K562 (cell line): ENCODE results near the gene ZMIZ1. TPM values are rescaled to one million over a fixed set of nuclear protein-coding genes. Genes with fewer than 3 reads are reported as not detected.

Experiments
- ATAC-seq: fragments of 200-7000 bp; cut with Tn5 transposase; 3 replicates; pipeline ENCODE4 v1.9.1; 2020; ENCODE audit warnings: moderate library complexity
- BruUV-seq: library from RNA; stranded (reverse); fragments of 400-500 nt; replicated peaks from 2 replicates; lab custom pipeline; 2021; lab: Mats Ljungman, UMichigan
- CTCF ChIA-PET: fragments of 300-600 bp; formaldehyde crosslinking; extraction: SDS; loops from one replicate; lab custom pipeline; 2021; ENCODE audit warnings: low intra/inter-chr PET ratio; lab: Yijun Ruan, JAX
- POLR2A ChIA-PET: fragments of 300-600, 350-650 bp; sonication (Branson Sonifier 250); formaldehyde crosslinking; extraction: SDS; loops from one replicate; lab custom pipeline; 2021; ENCODE audit warnings: antibody characterized with exemption, inconsistent platforms; lab: Yijun Ruan, JAX
- DNase-seq, 4 experiments: peaks; one replicate each; pipeline versions ENCODE4 v3.0.0 to v3.0.0-alpha.2; 2011 to 2018; ENCODE audit warnings: low spot score in 3 of 4, mixed read lengths in 3 of 4; ENCODE audit errors: extremely low read depth in 1 of 4
- FAIRE-seq: peaks from 2 replicates; lab custom pipeline; 2011; peaks lifted over from hg19 to GRCh38; lab: Jason Lieb, UNC
- H2AFZ ChIP-seq: 2 replicates; pipeline ENCODE4 v1.6.0; 2011; ENCODE audit warnings: low read depth, low read length, control low read depth, inconsistent platforms
- H3K27ac ChIP-seq: fragments of 200-600 bp; 3 replicates; pipeline ENCODE4 v1.8.0; 2011; ENCODE audit warnings: low read depth, mild to moderate bottlenecking, control low read depth, inconsistent platforms, low read length, moderate library complexity, mixed read lengths; ENCODE audit errors: extremely low read depth
- H3K27me3 ChIP-seq, 2 experiments: fragments of 300-600 bp in 1 of 2; 2 replicates in 1 of 2; 3 replicates in 1 of 2; pipeline versions ENCODE4 v1.6.0 to v1.8.0; 2011; ENCODE audit warnings: inconsistent platforms in 2 of 2, low read length in 2 of 2, mild to moderate bottlenecking in 1 of 2, mixed read lengths in 1 of 2, moderate library complexity in 1 of 2; ENCODE audit not compliant: control insufficient read depth in 2 of 2, insufficient read depth in 2 of 2
- H3K36me3 ChIP-seq: fragments of 300-600 bp; 3 replicates; pipeline ENCODE4 v1.8.0; 2011; ENCODE audit warnings: mild to moderate bottlenecking, low read length, inconsistent platforms; ENCODE audit not compliant: control insufficient read depth, insufficient read depth
- H3K4me1 ChIP-seq, 2 experiments: fragments of 200-600 bp in 1 of 2; replicated peaks in 1 of 2; 2 replicates in 1 of 2; 3 replicates in 1 of 2; pipeline versions ENCODE4 v1.5.1 to v1.8.0; 2011; ENCODE audit warnings: inconsistent platforms in 2 of 2, low read length in 2 of 2, mild to moderate bottlenecking in 1 of 2, mixed read lengths in 1 of 2, moderate library complexity in 1 of 2; ENCODE audit not compliant: control insufficient read depth in 2 of 2, insufficient read depth in 2 of 2
- H3K4me2 ChIP-seq: 2 replicates; pipeline ENCODE4 v1.6.1; 2011; ENCODE audit warnings: low read length, control low read depth, inconsistent platforms, mixed read lengths; ENCODE audit not compliant: insufficient read depth
- H3K4me3 ChIP-seq: fragments of 200-600 bp; sonication (generic), shearing (Covaris generic); 2 replicates; pipeline ENCODE4 v1.5.1; 2016; ENCODE audit warnings: control low read depth, inconsistent platforms
- H3K79me2 ChIP-seq: fragments of 200-600 bp; 3 replicates; pipeline ENCODE4 v1.8.0; 2011; ENCODE audit warnings: low read length, inconsistent platforms; ENCODE audit not compliant: control insufficient read depth, insufficient read depth
- H3K9ac ChIP-seq, 2 experiments: 2 replicates each; pipeline versions ENCODE4 v1.6.0 to v1.6.1; 2011; ENCODE audit warnings: low read depth in 2 of 2, low read length in 2 of 2, control low read depth in 1 of 2, inconsistent platforms in 1 of 2, mild to moderate bottlenecking in 1 of 2, mixed read lengths in 1 of 2; ENCODE audit not compliant: insufficient read depth in 1 of 2
- H3K9me1 ChIP-seq: one replicate; pipeline ENCODE4 v1.6.0; 2011; ENCODE audit warnings: inconsistent platforms, mild to moderate bottlenecking, low read length, moderate library complexity; ENCODE audit not compliant: control insufficient read depth, insufficient read depth
- H3K9me3 ChIP-seq: replicated peaks from 2 replicates; pipeline ENCODE4 v1.5.1; 2011; ENCODE audit warnings: low read depth, low read length, inconsistent platforms; ENCODE audit not compliant: control insufficient read depth, insufficient read depth
- H4K20me1 ChIP-seq: replicated peaks from 2 replicates; pipeline ENCODE4 v1.6.1; 2011; ENCODE audit warnings: low read length, inconsistent platforms, mixed read lengths; ENCODE audit not compliant: control insufficient read depth, insufficient read depth
- CBFA2T3 ChIP-seq: fragments of 450-650 bp; IDR thresholded peaks from 2 replicates; pipeline ENCODE4 v1.6.1; 2017
- COPS2 ChIP-seq: fragments of 450-650 bp; conservative IDR thresholded peaks from 2 replicates; pipeline ENCODE4 v1.6.1; 2016; ENCODE audit warnings: mild to moderate bottlenecking, moderate library complexity
- EGR1 ChIP-seq: fragments of 450-650 bp; conservative IDR thresholded peaks from 2 replicates; pipeline ENCODE4 v1.6.1; 2017; ENCODE audit warnings: mild to moderate bottlenecking
- HNRNPUL1 ChIP-seq: fragments of 200-400 bp; formaldehyde crosslinking; IDR thresholded peaks from 2 replicates; pipeline ENCODE4 v1.6.1; 2017; ENCODE audit warnings: low read length
- JUNB ChIP-seq: fragments of 450-650 bp; formaldehyde crosslinking; conservative IDR thresholded peaks from 2 replicates; pipeline ENCODE4 v1.4.0; 2020; ENCODE audit warnings: mild to moderate bottlenecking
- MED1 ChIP-seq: sonication (generic); formaldehyde crosslinking; IDR thresholded peaks from 2 replicates; pipeline ENCODE4 v1.8.1; 2023; ENCODE audit warnings: missing genetic modification reagents, borderline replicate concordance
- RUNX1 ChIP-seq: sonication (generic); IDR thresholded peaks from 2 replicates; pipeline ENCODE4 v1.6.1; 2016; ENCODE audit warnings: antibody characterized with exemption, low read depth
- TCF3 ChIP-seq: sonication (generic); formaldehyde crosslinking; IDR thresholded peaks from 2 replicates; pipeline ENCODE4 v1.4.0; 2020; ENCODE audit warnings: mild to moderate bottlenecking, missing genetic modification reagents
- ZBTB7A ChIP-seq: IDR thresholded peaks from 2 replicates; pipeline ENCODE4 v1.6.1; 2011; ENCODE audit warnings: low read depth, mild to moderate bottlenecking, low read length, moderate library complexity, borderline replicate concordance; ENCODE audit not compliant: control insufficient read depth
- WGBS: fragments of 100-300 bp; shearing (Covaris generic); methylation state at CpG from one replicate; pipeline ENCODE4 v1.1.6; 2016; ENCODE audit warnings: low coverage, mixed read lengths; ENCODE audit not compliant: insufficient coverage; ENCODE audit errors: missing lambda C conversion rate; 5-methylcytosine and 5-hydroxymethylcytosine counted together
- in situ Hi-C: fragments of 300-500 bp; cut with MboI; formaldehyde crosslinking; loops from 4 replicates; pipeline ENCODE4 v1.15.0; 2018; ENCODE audit warnings: inconsistent platforms, mixed read lengths
- intact Hi-C: fragments of 100-400 bp; cut with micrococcal nuclease; formaldehyde crosslinking; loops from 2 replicates; pipeline ENCODE4 v1.14.2; 2022
- polyA plus RNA-seq, 8 experiments: library from polyadenylated mRNA; depleted of rRNA in 4 of 8; stranded (reverse) in 5 of 8; unstranded in 3 of 8; fragments of >200 nt; fragmentation: Nextera tagmentation in 2 of 8; fragmentation: Illumina TruSeq in 1 of 8; extraction: Ambion mirVana in 2 of 8; extraction: Trizol in 1 of 8; gene quantifications; 2 replicates each; pipeline versions ENCODE4 v1.2.1 to v1.2.3, GENCODE V29; 2011 to 2014; ENCODE audit warnings: inconsistent platforms in 1 of 8, missing spikeins in 1 of 8
- total RNA-seq, 7 experiments: library from RNA; depleted of rRNA in 6 of 7; stranded (reverse); fragments of >200 nt in 6 of 7; fragmentation: Illumina TruSeq in 2 of 7; extraction: Trizol in 2 of 7; gene quantifications; 2 replicates each; pipeline versions ENCODE4 v1.2.1 to v1.2.3, GENCODE V29; 2011 to 2021; ENCODE audit warnings: low replicate concordance in 1 of 7
- TF ChIP-seq, protein P1 (sequence below): sonication (generic); formaldehyde crosslinking; IDR thresholded peaks from 2 replicates; pipeline ENCODE4 v1.9.0; 2022; ENCODE audit warnings: mild to moderate bottlenecking, missing genetic modification reagents
- TF ChIP-seq, protein P2 (sequence below): conservative IDR thresholded peaks from 2 replicates; pipeline ENCODE4 v1.6.1; 2011; ENCODE audit warnings: low read depth, mild to moderate bottlenecking, low read length; ENCODE audit not compliant: control insufficient read depth
- TF ChIP-seq, protein P3 (sequence below): fragments of 450-650 bp; IDR thresholded peaks from 2 replicates; pipeline ENCODE4 v1.6.1; 2018; ENCODE audit not compliant: partially characterized antibody

The ZMIZ1 gene
- total and polyA plus RNA-seq, 9 of the 15 experiments (the other 6 are each of a cell fraction or from before 2014, with no cell fraction given): 1.0 to 37.3 (median 4.3) TPM

DNA sequence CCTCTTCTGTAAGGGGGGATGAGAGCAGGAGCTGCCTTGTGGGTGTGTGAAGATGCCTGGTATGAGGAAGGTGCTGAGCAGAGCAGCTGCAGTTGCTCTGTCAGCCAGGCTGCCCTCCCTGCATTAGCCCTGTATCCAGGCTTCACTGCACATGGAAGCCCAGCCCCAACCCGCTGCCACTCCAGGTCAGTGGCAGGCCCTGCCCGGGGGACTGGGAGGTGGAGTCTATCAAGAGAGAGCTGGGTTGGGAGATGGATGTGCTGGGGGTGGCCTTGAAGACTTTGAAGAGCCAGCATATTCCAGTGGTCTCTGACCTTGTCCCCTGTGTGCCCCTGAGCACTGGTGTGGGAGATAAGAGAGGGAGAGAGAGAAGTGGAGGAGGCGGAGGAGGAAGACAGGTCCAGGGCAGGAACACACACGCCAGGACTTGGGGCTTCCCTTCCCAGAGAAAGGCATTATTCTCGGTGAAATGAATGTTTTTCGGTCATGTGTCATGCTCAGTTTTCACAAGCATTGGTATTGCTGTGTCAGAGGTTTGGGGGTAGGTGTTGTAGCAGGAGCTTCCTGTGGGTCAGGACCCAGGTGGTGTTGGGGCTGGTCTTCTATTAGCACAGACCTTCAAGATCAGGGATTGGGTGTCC is 281.1 kb downstream of the ZMIZ1 start:
- no TSS peak for BruUV-seq
- in situ Hi-C loops (no loop called here), intact Hi-C loops (no loop called here)
- H3K36me3 ChIP-seq: peaks cover 67% of the 10 kb centered on the region
- H3K4me1 ChIP-seq: peaks cover 25 to 50% of the 10 kb centered on the region in 2 experiments
- no peak for FAIRE-seq
- 69% methylated on average over 6 of the region's 6 CpGs for WGBS
- ChIA-PET POLR2A (interaction anchor here (0.5 to 1.5 kb wide), 4 partner anchors 13 to 222 kb away, joined by 3 to 9 read pairs (median 4); no protein-coding TSS in a partner anchor), CTCF (no interaction called here)
- peaks cover 21% of the 10 kb centered on the region for H3K9me1 ChIP-seq
- no peak for ATAC-seq
- H4K20me1 ChIP-seq: peaks cover 25% of the 10 kb centered on the region
- H3K27ac ChIP-seq: peak overlapping the region; percentile 17; the same call in 1 of the 3 replicates
- no peak overlapping the region; the same call in 1 of the 2 replicates for H3K4me3 ChIP-seq
- H2AFZ ChIP-seq: no peak overlapping the region
- peak overlapping the region; percentile 95 to 99; a peak in 3 of 4 replicates for H3K9ac ChIP-seq
- H3K9me3 ChIP-seq: no peaks in the 10 kb centered on the region
- H3K79me2 ChIP-seq: peaks cover 39% of the 10 kb centered on the region
- peak in 2 of 4 experiments; percentile 14 to 53 for DNase-seq
- no peaks in the 10 kb centered on the region for H3K27me3 ChIP-seq
- peak overlapping the region; percentile 88 for H3K4me2 ChIP-seq
- TF ChIP-seq ZBTB7A (peak; percentile 37; the same call in 1 of the 2 replicates), EGR1 (no peak), MED1 (0 out of 2 replicates have a peak, but pooled peaks have one; percentile 28), CBFA2T3 (peak; percentile 49), RUNX1 (no peak), TCF3 (CRISPR knock-in tag) (0 out of 2 replicates have a peak, but pooled peaks have one; percentile 19), HNRNPUL1 (no peak), COPS2 (no peak), JUNB (no peak)
- TF ChIP-seq, protein P1, sequence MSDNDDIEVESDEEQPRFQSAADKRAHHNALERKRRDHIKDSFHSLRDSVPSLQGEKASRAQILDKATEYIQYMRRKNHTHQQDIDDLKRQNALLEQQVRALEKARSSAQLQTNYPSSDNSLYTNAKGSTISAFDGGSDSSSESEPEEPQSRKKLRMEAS: peak; percentile 10
- TF ChIP-seq, protein P2, sequence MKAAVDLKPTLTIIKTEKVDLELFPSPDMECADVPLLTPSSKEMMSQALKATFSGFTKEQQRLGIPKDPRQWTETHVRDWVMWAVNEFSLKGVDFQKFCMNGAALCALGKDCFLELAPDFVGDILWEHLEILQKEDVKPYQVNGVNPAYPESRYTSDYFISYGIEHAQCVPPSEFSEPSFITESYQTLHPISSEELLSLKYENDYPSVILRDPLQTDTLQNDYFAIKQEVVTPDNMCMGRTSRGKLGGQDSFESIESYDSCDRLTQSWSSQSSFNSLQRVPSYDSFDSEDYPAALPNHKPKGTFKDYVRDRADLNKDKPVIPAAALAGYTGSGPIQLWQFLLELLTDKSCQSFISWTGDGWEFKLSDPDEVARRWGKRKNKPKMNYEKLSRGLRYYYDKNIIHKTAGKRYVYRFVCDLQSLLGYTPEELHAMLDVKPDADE: no peak
- TF ChIP-seq, protein P3, sequence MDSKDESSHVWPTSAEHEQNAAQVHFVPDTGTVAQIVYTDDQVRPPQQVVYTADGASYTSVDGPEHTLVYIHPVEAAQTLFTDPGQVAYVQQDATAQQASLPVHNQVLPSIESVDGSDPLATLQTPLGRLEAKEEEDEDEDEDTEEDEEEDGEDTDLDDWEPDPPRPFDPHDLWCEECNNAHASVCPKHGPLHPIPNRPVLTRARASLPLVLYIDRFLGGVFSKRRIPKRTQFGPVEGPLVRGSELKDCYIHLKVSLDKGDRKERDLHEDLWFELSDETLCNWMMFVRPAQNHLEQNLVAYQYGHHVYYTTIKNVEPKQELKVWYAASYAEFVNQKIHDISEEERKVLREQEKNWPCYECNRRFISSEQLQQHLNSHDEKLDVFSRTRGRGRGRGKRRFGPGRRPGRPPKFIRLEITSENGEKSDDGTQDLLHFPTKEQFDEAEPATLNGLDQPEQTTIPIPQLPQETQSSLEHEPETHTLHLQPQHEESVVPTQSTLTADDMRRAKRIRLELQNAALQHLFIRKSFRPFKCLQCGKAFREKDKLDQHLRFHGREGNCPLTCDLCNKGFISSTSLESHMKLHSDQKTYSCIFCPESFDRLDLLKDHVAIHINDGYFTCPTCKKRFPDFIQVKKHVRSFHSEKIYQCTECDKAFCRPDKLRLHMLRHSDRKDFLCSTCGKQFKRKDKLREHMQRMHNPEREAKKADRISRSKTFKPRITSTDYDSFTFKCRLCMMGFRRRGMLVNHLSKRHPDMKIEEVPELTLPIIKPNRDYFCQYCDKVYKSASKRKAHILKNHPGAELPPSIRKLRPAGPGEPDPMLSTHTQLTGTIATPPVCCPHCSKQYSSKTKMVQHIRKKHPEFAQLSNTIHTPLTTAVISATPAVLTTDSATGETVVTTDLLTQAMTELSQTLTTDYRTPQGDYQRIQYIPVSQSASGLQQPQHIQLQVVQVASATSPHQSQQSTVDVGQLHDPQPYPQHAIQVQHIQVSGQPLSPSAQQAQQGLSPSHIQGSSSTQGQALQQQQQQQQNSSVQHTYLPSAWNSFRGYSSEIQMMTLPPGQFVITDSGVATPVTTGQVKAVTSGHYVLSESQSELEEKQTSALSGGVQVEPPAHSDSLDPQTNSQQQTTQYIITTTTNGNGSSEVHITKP: no peak
